PFSK-1 (cell line): ENCODE measurements around the gene KRT71.

Experiments
- FOXP2 ChIP-seq: optimal IDR thresholded peaks from 2 replicates; pipeline ENCODE3; 2011; ENCODE audit warnings: borderline replicate concordance, control low read depth, inconsistent platforms; ENCODE audit not compliant: insufficient read depth; ENCODE audit errors: extremely low read length, extremely low read depth
- POLR2AphosphoS5 ChIP-seq: IDR thresholded peaks from 2 replicates; pipeline ENCODE4 v1.6.1; 2012; ENCODE audit warnings: low read depth, mild to moderate bottlenecking, control low read depth, low read length, moderate library complexity
- SIN3A ChIP-seq: IDR thresholded peaks from 2 replicates; pipeline ENCODE4 v1.6.1; 2012; ENCODE audit warnings: mild to moderate bottlenecking, low read length, moderate library complexity, borderline replicate concordance; ENCODE audit not compliant: insufficient read depth
- TAF1 ChIP-seq: IDR thresholded peaks from 2 replicates; pipeline ENCODE4 v1.6.1; 2012; ENCODE audit warnings: low read length, control low read depth, borderline replicate concordance; ENCODE audit not compliant: insufficient read depth
- TF ChIP-seq, protein P1 (sequence below), 2 experiments: IDR thresholded peaks; 2 replicates each; pipeline versions ENCODE4 v1.6.1 to v1.8.0; 2011 to 2012; ENCODE audit warnings: low read depth in 2 of 2, low read length in 2 of 2, control low read depth in 1 of 2, inconsistent platforms in 1 of 2, mild to moderate bottlenecking in 1 of 2, moderate library complexity in 1 of 2; ENCODE audit not compliant: insufficient read depth in 1 of 2

DNA sequence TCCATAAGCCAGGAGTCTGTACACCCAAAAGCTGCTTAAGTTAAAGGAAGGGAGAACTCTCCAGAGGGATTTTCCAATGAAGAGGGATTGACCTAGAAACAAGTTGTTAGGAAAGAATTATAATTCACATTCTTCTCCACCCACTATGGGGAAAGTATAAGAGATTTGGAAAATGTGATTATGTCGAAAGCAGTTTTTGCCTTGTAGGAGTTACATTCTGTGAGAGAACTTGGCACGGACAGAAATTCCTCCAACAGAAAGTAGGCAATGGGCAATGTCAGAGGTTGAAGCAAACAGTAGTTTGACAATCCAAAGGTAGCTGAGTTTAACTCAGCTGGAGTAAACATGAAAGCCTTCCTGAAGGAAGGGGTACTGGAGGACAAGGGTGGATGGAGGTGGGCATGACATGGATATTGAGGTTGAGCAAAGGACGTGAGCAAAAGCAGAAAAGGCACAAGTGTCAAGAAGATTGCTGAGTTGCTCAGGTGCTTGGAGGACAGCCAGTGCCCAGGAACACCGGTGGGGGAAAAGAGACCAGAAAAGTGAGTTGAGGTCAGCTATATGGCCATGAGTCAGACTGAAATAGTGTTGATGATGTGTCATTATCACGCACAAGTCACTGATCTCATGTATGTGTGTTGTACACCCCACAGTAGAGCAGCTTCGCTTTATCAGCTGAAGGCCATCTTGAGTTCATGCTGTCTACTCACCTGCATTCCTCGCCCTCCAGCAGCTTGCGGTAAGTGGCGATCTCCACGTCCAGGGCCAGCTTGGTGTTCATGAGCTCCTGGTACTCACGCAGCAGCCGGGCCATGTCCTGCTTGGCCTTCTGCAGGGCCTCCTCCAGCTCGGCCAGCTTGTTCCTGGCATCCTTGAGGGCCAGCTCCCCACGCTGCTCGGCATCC, 36.8 kb downstream of the KRT71 start:
- TF ChIP-seq POLR2AphosphoS5 (no peak), SIN3A (no peak), TAF1 (no peak), FOXP2 (no peak)
- TF ChIP-seq, protein P1, sequence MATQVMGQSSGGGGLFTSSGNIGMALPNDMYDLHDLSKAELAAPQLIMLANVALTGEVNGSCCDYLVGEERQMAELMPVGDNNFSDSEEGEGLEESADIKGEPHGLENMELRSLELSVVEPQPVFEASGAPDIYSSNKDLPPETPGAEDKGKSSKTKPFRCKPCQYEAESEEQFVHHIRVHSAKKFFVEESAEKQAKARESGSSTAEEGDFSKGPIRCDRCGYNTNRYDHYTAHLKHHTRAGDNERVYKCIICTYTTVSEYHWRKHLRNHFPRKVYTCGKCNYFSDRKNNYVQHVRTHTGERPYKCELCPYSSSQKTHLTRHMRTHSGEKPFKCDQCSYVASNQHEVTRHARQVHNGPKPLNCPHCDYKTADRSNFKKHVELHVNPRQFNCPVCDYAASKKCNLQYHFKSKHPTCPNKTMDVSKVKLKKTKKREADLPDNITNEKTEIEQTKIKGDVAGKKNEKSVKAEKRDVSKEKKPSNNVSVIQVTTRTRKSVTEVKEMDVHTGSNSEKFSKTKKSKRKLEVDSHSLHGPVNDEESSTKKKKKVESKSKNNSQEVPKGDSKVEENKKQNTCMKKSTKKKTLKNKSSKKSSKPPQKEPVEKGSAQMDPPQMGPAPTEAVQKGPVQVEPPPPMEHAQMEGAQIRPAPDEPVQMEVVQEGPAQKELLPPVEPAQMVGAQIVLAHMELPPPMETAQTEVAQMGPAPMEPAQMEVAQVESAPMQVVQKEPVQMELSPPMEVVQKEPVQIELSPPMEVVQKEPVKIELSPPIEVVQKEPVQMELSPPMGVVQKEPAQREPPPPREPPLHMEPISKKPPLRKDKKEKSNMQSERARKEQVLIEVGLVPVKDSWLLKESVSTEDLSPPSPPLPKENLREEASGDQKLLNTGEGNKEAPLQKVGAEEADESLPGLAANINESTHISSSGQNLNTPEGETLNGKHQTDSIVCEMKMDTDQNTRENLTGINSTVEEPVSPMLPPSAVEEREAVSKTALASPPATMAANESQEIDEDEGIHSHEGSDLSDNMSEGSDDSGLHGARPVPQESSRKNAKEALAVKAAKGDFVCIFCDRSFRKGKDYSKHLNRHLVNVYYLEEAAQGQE (IDR thresholded peaks at IDR 0.05; ENCODE audit: insufficient read depth in 1 of 2, low read depth in 2 of 2, low read length in 2 of 2) = no peak
